GM12874 (cell line): ENCODE data around the gene FKBP3.

Experiments used
- CTCF ChIP-seq: IDR thresholded peaks from 2 replicates; pipeline ENCODE4 v1.5.1; 2011; ENCODE audit warnings: low read depth, mild to moderate bottlenecking, control low read depth, low read length, moderate library complexity; ENCODE audit not compliant: insufficient read depth

Gene FKBP3

GRCh38 chr14:45133683-45134050 lies 614 bp downstream of the FKBP3 start:
- TF ChIP-seq CTCF = no peak

GRCh38 chr14:45128963-45129629 lies 5.2 kb downstream of the FKBP3 start:
- no peak for TF ChIP-seq CTCF

- no peak for TF ChIP-seq CTCF
Measured at GRCh38 chr14:45125754-45126153, 8.5 kb downstream of the FKBP3 start.

GRCh38 chr14:45123271-45123670 lies 11.0 kb downstream of the FKBP3 start:
- no peak for TF ChIP-seq CTCF

GRCh38 chr14:45120096-45120495 lies 14.2 kb downstream of the FKBP3 start:
- no peak for TF ChIP-seq CTCF

GRCh38 chr14:45118594-45118993 lies 15.7 kb downstream of the FKBP3 start:
- TF ChIP-seq CTCF = no peak

- no peak for TF ChIP-seq CTCF
Measured at GRCh38 chr14:45114327-45114726, 20.0 kb downstream of the FKBP3 start.
